ENCODE results near the gene MAB21L1.

DNA sequence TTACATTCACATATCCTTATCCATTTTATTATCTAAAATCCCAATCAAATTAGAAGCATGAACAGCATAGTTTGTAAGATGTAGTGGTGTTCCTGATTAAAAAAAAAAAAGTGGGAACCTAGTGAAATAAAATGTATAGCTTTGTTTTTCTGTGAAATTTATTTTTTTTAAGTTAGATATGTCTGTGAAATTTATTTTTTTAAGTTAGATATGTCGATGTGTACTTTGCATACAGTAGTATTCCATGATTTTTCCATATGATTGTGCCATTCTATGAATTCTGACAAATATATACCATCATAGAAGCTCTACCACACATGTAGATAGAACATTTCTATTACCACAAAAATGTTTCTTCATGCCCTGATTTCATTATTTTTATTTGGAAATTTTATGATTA is 6.0 kb upstream of the MAB21L1 start:
- TF ChIP-seq, protein P1, sequence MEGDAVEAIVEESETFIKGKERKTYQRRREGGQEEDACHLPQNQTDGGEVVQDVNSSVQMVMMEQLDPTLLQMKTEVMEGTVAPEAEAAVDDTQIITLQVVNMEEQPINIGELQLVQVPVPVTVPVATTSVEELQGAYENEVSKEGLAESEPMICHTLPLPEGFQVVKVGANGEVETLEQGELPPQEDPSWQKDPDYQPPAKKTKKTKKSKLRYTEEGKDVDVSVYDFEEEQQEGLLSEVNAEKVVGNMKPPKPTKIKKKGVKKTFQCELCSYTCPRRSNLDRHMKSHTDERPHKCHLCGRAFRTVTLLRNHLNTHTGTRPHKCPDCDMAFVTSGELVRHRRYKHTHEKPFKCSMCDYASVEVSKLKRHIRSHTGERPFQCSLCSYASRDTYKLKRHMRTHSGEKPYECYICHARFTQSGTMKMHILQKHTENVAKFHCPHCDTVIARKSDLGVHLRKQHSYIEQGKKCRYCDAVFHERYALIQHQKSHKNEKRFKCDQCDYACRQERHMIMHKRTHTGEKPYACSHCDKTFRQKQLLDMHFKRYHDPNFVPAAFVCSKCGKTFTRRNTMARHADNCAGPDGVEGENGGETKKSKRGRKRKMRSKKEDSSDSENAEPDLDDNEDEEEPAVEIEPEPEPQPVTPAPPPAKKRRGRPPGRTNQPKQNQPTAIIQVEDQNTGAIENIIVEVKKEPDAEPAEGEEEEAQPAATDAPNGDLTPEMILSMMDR (conservative IDR thresholded peaks at IDR 0.05): no peak
- TF ChIP-seq ZFX (IDR thresholded peaks at IDR 0.05): no peak

All from C4-2B (cell line).